Superior temporal gyrus (tissue), 1 donor: ENCODE measurements around the gene HAX1.
A peak's percentile ranks its signal among the peaks of the same experiment; 100 is the strongest.
"Not testable (repeated sequence)": the region's sequence is repeated elsewhere in the genome, so short reads cannot be mapped to it uniquely, and the experiment has no call there.

Experiments
- DNase-seq: peaks from one replicate; pipeline ENCODE4 v3.0.0-alpha.2; 2016; ENCODE audit errors: extremely low spot score

Gene HAX1

DNA sequence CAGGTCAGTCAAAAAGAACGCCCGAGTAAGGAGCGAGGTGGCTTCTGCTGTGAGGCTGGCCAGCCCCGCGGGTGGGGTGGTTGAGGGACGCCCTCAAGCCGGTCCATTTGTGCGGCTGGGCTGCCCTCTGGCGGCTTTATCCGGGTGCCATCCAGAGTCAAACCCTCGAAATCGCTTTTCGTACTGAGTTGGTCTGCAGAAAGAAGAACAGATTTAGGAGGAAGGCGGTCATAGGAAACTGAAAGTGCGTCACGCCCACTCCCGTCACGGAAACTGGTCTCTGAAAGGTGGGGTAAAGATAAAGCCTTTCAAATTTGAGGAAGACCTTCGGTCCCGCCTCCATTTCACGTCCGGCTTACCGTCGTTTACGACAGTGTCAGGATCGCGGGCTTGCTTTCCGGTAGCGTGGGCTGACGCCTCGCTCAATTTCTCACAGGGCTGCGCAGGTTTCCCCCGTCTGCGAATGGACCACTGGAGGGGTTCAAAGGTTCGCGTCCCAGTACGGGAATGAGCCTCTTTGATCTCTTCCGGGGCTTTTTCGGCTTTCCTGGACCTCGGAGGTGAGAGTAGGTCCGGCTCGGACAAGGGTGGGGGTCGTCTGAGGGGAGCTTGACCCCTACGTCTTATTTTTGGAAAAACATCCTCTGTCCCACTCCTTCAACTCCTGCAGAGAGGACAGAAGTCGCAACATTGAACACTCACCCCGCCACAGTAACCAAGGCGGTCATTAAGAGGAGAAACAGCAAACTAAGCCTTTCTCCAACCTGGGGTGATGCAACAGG lies at the start of gene HAX1:
Gene HAX1 (plus strand): TSS at position 413 of the 782 bp plus-strand sequence. CDS start 95 bp downstream, at position 508.
- peak; percentile 96 for DNase-seq

GRCh38 chr1:154222918-154223317 lies 49.5 kb upstream of the HAX1 start:
- no peak for DNase-seq

GRCh38 chr1:154223621-154224020 lies 48.8 kb upstream of the HAX1 start:
- no peak for DNase-seq

DNA sequence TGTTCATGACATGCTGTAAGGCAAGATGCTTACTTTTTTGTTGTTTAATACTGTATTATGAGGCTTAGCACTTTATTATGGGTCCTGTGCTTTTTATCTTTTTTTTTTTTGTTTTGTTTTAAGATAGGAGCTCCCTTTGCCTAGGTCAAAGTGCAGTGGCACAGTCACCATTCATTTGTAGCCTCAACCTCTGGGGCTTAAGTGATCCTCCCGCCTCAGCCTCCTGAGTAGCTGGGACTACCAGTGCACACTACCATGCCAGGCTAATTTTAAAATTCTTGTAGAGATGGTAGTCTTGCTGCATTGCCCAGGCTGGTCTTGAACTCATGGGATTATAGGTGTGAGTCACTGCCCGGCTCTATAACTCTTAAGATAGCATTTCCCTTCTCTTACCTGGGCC lies 47.1 kb upstream of the HAX1 start:
- DNase-seq, result no peak

DNA sequence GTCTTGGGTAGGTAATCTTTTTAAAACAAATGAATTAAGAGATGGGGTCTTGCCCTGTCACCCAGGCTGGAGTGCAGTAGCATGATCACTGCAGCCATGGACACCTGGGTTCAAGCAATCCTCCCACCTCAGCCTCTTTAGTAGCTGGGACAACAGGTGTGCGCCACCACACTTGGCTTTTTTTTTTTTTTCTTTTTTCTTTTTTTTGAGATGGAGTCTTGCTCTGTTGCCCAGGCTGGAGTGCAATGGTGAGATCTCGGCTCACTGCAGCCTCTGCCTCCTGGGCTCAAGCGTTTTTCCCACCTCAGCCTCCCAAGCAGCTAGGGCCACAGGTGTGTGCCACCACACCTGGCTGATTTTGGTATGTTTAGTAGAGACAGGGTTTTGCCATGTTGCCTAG lies 41.3 kb upstream of the HAX1 start:
- DNase-seq, result not testable (repeated sequence)

DNA sequence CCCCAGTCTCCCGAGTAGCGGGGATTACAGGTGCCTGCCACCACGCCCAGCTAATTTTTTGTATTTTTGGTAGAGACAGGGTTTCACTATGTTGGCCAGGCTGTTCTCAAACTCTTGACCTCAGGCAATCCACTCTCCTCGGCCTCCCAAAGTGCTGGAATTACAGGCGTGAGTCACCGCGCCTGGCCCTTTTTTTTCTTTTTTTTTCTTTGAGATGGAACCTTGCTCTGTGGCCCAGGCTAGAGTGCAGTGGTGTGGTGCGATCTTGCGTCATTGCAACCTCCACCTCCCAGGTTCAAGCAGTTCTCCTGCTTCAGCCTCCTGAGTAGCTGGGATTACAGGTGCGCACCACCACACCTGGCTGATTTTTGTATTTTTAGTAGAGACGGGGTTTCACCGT lies 39.3 kb upstream of the HAX1 start:
- not testable (repeated sequence) for DNase-seq

- no peak for DNase-seq
These were observed 35.6 kb upstream of the HAX1 start for GRCh38 chr1:154236855-154237254.

DNA sequence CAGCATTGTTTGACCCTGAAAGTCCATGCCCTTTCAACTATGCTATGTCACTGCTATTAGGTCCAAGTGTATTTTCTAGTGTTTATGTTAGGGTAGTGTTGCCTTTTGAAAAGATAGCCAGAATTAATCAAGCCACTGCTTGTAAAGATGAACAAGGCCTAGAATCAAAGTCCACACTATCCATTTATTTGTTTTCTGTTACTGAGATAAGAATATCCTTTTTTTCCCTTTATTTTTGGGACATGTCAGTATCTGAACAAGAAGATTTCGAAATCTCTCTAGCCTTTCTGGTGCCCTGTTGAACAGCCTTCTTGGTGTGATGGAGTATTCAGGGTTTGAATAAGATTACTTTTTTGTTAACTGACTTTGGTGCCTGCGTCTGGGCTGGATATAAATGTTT lies 35.0 kb upstream of the HAX1 start:
- no peak for DNase-seq

- DNase-seq, result no peak
These were observed 34.4 kb upstream of the HAX1 start for GRCh38 chr1:154237880-154238506.

GRCh38 chr1:154239491-154239890 lies 32.9 kb upstream of the HAX1 start:
- DNase-seq, result no peak

GRCh38 chr1:154240294-154240833 lies 32.1 kb upstream of the HAX1 start:
- no peak for DNase-seq

GRCh38 chr1:154241703-154242351 lies 30.6 kb upstream of the HAX1 start:
- no peak for DNase-seq

DNA sequence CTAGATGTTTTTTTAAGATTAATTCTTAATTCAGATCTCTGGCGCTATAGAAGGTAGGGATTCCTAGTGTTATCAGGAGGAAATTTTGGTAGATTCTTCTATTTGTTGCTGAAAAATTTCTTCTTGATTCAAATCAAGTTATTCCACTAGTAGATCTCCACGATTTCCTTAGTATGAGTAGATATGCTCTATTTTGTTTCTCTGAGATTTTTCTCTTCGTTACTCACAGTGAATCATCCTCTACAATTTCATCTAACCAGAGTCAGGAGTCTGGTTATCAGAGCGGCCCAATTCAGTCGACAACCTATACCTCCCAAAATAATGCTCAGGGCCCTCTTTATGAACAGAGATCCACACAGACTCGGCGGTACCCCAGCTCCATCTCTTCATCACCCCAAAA lies 18.8 kb upstream of the HAX1 start:
- no peak for DNase-seq

DNA sequence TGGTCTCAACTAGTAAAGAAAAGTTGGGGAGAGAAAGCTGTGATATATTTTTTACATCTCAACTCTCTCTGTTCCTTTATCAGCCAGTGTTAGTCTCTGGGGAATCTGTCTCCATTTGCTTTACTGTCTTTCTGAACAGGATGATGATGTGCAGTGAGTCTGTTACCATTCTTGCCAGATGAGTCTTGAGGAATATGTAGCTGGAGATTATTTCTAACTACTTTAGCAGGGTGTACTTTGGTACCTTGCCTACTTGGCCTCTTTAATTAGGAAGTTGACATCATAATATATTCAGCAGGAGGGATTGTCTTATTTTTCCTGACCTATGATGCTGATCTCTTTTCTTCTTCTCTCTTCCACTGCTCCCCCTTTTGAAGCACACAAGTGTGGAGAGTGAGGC lies 15.7 kb upstream of the HAX1 start:
- DNase-seq, result no peak

- no peak for DNase-seq
These were observed 13.6 kb upstream of the HAX1 start for GRCh38 chr1:154258784-154259183.

DNA sequence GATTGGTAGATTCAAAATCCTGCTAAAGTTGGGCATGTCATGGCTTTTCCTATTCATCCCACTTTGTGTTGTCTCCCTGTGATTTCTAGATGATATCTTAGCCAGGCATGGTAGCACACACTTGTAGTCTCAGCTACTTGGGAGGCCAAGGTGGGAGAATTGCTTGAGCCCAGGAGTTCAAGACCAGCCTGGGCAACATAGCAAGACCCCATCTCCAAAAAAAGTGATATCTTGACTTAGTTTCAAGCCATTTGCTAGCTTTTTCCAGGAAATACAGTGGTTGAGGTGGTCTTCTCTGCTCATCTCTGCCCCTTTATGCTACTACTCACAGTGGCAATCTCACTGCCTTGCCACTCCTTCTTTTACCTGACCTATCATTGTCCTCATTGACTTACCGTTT lies 12.3 kb upstream of the HAX1 start:
- DNase-seq, result no peak

- no peak for DNase-seq
These were observed 8.7 kb upstream of the HAX1 start for GRCh38 chr1:154263465-154264332.

- DNase-seq, result no peak
These were observed 8.0 kb upstream of the HAX1 start for GRCh38 chr1:154264454-154264853.

DNA sequence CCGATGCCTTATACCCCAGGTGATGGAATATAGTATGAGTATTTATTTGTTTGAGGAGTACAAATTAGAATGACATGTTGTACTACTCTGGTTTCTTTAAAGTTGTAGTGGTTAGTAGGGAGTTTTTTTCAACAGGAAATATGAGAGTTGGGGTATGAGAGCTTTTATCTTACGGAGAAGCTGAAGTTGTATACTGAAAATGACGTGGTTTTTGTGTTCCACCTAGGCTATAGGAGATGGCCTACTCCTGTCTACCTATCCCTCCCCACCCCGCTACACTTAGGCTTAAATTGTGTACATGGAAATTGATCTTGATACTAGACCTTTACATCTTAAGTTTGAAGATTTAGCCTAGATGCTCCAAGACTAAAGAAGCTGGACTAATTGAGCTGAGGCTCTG lies 6.8 kb upstream of the HAX1 start:
- DNase-seq, result no peak

- DNase-seq, result no peak
These were observed 1.6 kb upstream of the HAX1 start for GRCh38 chr1:154270833-154271232.

- DNase-seq, result no peak
These were observed 652 bp downstream of the HAX1 start for GRCh38 chr1:154272999-154273563.
